BJ (cell line): ENCODE results near the gene CBFB. TPM values are rescaled to one million over a fixed set of nuclear protein-coding genes. Genes with fewer than 3 reads are reported as not detected.

Source experiments
- CTCF ChIA-PET: fragments of 350-600 bp; formaldehyde crosslinking; extraction: SDS; loops from one replicate; lab custom pipeline; 2021; ENCODE audit warnings: antibody characterized with exemption, inconsistent platforms; lab: Yijun Ruan, JAX
- POLR2A ChIA-PET: fragments of 300-600 bp; sonication (Branson Sonifier 250); formaldehyde crosslinking; extraction: SDS; loops from one replicate; lab custom pipeline; 2021; ENCODE audit warnings: antibody characterized with exemption; lab: Charles Lee
- DNase-seq: peaks from one replicate; pipeline ENCODE4 v3.0.0-alpha.2; 2011; ENCODE audit warnings: low read depth
- H3K27me3 ChIP-seq: 2 replicates; pipeline ENCODE4 v1.6.0; 2011; ENCODE audit warnings: low read length; ENCODE audit not compliant: control insufficient read depth, insufficient read depth
- H3K36me3 ChIP-seq: 2 replicates; pipeline ENCODE4 v1.5.1; 2011; ENCODE audit warnings: low read length; ENCODE audit not compliant: control insufficient read depth, insufficient read depth
- H3K4me3 ChIP-seq: 2 replicates; pipeline ENCODE4 v1.5.1; 2011; ENCODE audit warnings: low read depth, mild to moderate bottlenecking, control low read depth, low read length
- polyA plus RNA-seq: library from polyadenylated mRNA; depleted of rRNA; stranded (reverse); fragments of >200 nt; gene quantifications from 2 replicates; pipeline ENCODE4 v1.2.3, GENCODE V29; 2011
- TF ChIP-seq, protein P1 (sequence below): IDR thresholded peaks from 2 replicates; pipeline ENCODE4 v1.5.1; 2011; ENCODE audit warnings: low read depth, mild to moderate bottlenecking, control low read depth, inconsistent platforms, low read length, moderate library complexity; ENCODE audit not compliant: insufficient read depth

Gene CBFB
- polyA plus RNA-seq, 1 experiment, result 14.7 TPM

DNA sequence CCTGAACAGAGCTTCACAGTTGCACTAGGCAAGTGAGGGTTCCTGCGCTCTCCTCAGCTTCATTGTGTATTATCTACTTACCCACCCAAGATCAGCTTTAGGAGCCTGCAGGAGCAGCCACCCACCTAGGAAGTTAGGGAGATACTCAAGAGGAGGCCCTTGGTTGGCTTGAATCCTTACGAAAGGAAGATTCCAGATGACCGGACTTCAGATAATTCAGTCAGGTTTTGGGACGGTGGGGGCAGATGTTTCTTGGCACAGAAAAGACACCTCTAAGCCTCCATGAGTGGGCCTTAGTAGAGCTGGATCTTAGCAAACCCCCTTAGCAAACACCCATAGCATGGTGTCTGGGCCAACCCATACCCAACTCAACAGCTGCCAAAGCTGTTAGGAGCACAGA, 2.4 kb upstream of the CBFB start:
- ChIA-PET POLR2A (no interaction called here), CTCF (interaction anchor here (1.0 to 5.8 kb wide), 6 partner anchors 9 to 131 kb away, joined by 3 to 26 read pairs (median 3); no protein-coding TSS in a partner anchor)
- TF ChIP-seq, protein P1, sequence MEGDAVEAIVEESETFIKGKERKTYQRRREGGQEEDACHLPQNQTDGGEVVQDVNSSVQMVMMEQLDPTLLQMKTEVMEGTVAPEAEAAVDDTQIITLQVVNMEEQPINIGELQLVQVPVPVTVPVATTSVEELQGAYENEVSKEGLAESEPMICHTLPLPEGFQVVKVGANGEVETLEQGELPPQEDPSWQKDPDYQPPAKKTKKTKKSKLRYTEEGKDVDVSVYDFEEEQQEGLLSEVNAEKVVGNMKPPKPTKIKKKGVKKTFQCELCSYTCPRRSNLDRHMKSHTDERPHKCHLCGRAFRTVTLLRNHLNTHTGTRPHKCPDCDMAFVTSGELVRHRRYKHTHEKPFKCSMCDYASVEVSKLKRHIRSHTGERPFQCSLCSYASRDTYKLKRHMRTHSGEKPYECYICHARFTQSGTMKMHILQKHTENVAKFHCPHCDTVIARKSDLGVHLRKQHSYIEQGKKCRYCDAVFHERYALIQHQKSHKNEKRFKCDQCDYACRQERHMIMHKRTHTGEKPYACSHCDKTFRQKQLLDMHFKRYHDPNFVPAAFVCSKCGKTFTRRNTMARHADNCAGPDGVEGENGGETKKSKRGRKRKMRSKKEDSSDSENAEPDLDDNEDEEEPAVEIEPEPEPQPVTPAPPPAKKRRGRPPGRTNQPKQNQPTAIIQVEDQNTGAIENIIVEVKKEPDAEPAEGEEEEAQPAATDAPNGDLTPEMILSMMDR, result no peak
- no peak overlapping the region for H3K4me3 ChIP-seq
- DNase-seq, result no peak
- no peaks in the 10 kb centered on the region for H3K36me3 ChIP-seq
- no peaks in the 10 kb centered on the region for H3K27me3 ChIP-seq

DNA sequence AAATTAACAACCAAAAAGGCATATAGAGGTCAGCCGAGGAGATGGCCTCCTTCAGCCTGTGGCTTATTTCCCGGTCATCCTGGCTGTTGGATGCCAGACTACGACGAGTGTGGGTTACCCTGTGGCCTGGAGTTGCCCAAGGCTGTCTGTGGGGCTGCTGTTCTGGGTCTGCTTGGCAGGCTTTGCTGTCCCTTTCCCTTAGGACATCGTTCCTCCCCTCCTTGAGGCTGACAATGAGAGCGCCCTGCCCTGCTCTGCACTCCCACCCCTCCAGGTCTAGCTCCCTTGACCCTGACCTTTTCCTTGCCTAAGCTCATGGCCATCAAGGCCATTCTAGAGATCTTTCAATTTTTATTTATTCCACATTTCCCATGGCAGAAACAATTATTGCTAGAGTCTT, 1.9 kb upstream of the CBFB start:
- Histone ChIP-seq H3K4me3 (no peak overlapping the region), H3K36me3 (no peaks in the 10 kb centered on the region; the same call in 1 of the 2 replicates), H3K27me3 (no peaks in the 10 kb centered on the region)
- TF ChIP-seq, protein P1, result no peak
- CTCF ChIA-PET, result interaction anchor here (1.0 to 5.8 kb wide), 5 partner anchors 10 to 128 kb away, joined by 3 to 26 read pairs (median 3); no protein-coding TSS in a partner anchor
- DNase-seq, result no peak
- POLR2A ChIA-PET, result no interaction called here

DNA sequence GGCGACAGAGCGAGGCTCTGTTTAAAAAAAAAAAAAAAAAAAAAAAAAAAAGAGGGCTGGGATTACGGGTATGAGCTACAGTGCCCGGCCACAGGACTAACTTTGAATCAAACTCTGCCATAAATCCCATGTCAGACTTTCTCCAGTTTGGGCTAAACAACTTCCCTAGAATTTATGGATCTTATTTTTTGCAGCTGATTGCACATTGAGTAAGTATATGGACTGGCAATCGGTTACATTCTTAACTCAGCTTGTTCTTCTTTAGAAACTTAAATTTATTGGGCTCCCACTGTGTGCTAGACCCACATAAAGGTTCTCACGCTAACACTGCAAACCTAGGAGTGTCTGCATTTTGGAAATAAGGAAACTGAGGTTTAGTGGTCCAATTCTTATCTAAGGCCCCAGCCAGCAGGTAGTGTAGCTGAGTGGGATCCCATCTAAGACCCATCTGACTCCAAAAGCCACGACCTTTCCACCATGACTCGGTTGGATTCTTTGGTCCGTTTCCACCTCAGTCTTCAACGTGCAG, 718 bp upstream of the CBFB start:
- no peaks in the 10 kb centered on the region for H3K27me3 ChIP-seq
- DNase-seq, result no peak
- TF ChIP-seq, protein P1, result no peak
- POLR2A ChIA-PET, result no interaction called here
- peak overlapping the region; percentile 52 for H3K4me3 ChIP-seq
- CTCF ChIA-PET, result interaction anchor here (1.5 to 5.8 kb wide), 2 partner anchors 11 to 127 kb away, joined by 3 to 26 read pairs; no protein-coding TSS in a partner anchor
- H3K36me3 ChIP-seq, result no peaks in the 10 kb centered on the region; the same call in 1 of the 2 replicates

DNA sequence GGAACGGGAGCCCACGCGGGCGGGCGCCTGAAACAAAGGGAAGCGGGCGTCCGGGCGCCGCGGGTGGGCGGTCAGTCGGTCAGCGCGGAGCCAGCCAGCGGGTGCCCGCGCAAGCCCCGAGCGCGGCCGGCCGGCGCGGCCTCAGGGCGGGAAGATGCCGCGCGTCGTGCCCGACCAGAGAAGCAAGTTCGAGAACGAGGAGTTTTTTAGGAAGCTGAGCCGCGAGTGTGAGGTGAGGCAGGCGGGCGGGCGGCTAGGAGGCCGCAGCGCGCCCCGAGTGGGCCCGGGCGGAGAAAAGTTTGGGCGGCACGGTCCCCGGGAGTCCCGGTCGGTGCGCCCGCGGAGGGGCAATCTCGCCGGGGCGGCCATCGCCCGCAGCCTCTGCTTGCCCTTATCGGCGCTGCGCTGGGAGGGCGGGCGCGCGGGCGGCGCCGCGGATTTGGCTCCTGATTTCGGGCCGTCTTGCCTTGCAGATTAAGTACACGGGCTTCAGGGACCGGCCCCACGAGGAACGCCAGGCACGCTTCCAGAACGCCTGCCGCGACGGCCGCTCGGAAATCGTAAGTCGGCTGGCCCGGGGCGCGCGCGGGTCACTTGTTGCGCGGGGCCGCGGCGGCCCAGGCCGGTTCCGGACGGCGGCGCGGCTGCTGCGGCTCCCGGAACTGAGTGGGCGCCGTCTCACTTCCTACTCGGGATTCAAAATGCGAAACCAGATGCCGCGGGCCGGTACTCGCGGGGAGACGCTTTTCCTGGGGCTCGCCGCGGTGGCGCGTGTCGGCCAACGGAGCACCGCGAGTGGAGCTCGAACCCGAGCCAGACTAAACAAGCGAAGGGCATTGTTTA, 526 bp downstream of the CBFB start:
- TF ChIP-seq, protein P1, result no peak
- CTCF ChIA-PET, result interaction anchor here (0.7 to 5.8 kb wide), 5 partner anchors 12 to 126 kb away, joined by 3 to 26 read pairs (median 4); no protein-coding TSS in a partner anchor
- peak overlapping the region; percentile 81 for H3K4me3 ChIP-seq

More for the DNA sequence above, 526 bp downstream of the CBFB start:
- POLR2A ChIA-PET, result interaction anchor here (0.7 kb wide), 1 partner anchor 391 kb away, joined by 8 read pairs; no protein-coding TSS in a partner anchor
- no peak for DNase-seq
- Histone ChIP-seq H3K36me3 (no peaks in the 10 kb centered on the region; the same call in 1 of the 2 replicates), H3K27me3 (no peaks in the 10 kb centered on the region)
